ENCODE measurements around the gene COLGALT1. TPM values are rescaled to one million over a fixed set of nuclear protein-coding genes. Genes with fewer than 3 reads are reported as not detected.
A peak's percentile ranks its signal among the peaks of the same experiment; 100 is the strongest.

The COLGALT1 gene
- total RNA-seq, 4 donors from 2014 or later: 54.2 to 92.6 (median 61.5) TPM

GRCh38 chr19:17520865-17521264, 34.6 kb upstream of the COLGALT1 start:
- intact Hi-C loops (cut with DNase I): no loop called here
- DNase-seq (ENCODE audit: extremely low spot score): no peak
- WGBS: 93% methylated on average over 10 of the region's 25 CpGs
- peaks cover 0 to 23% (median 3%) of the 10 kb centered on the region in 4 donors for H3K27me3 ChIP-seq
- H3K36me3 ChIP-seq: peaks cover 19 to 56% (median 46%) of the 10 kb centered on the region in 4 donors
- no peak overlapping the region for H3K27ac ChIP-seq (replicated peaks in 1 of 4)
- no peak overlapping the region for H3K4me3 ChIP-seq
- H3K9me3 ChIP-seq: peaks cover 0 to 16% (median 7%) of the 10 kb centered on the region in 4 donors
- no peak for TF ChIP-seq POLR2A (IDR thresholded peaks at IDR 0.05; ENCODE audit: low read depth)
- TF ChIP-seq, protein P1, sequence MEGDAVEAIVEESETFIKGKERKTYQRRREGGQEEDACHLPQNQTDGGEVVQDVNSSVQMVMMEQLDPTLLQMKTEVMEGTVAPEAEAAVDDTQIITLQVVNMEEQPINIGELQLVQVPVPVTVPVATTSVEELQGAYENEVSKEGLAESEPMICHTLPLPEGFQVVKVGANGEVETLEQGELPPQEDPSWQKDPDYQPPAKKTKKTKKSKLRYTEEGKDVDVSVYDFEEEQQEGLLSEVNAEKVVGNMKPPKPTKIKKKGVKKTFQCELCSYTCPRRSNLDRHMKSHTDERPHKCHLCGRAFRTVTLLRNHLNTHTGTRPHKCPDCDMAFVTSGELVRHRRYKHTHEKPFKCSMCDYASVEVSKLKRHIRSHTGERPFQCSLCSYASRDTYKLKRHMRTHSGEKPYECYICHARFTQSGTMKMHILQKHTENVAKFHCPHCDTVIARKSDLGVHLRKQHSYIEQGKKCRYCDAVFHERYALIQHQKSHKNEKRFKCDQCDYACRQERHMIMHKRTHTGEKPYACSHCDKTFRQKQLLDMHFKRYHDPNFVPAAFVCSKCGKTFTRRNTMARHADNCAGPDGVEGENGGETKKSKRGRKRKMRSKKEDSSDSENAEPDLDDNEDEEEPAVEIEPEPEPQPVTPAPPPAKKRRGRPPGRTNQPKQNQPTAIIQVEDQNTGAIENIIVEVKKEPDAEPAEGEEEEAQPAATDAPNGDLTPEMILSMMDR (IDR thresholded peaks at IDR 0.05): no peak
- no peak for TF ChIP-seq POLR2AphosphoS5 (IDR thresholded peaks at IDR 0.05)
- no peak for TF ChIP-seq EP300 (IDR thresholded peaks at IDR 0.05)
- peaks cover 7 to 13% (median 9%) of the 10 kb centered on the region in 4 donors for H3K4me1 ChIP-seq

- H3K36me3 ChIP-seq: peaks cover 3 to 33% (median 25%) of the 10 kb centered on the region in 4 donors
- H3K27me3 ChIP-seq: peaks cover 0 to 45% (median 3%) of the 10 kb centered on the region in 4 donors
- DNase-seq (ENCODE audit: extremely low spot score): no peak
- H3K4me1 ChIP-seq: peaks cover 7 to 13% (median 9%) of the 10 kb centered on the region in 4 donors
- intact Hi-C loops (cut with DNase I): no loop called here
- H3K9me3 ChIP-seq: peaks cover 0 to 5% (median under 1%) of the 10 kb centered on the region in 4 donors
- TF ChIP-seq POLR2AphosphoS5 (IDR thresholded peaks at IDR 0.05) (no peak), EP300 (IDR thresholded peaks at IDR 0.05) (no peak), POLR2A (IDR thresholded peaks at IDR 0.05; ENCODE audit: low read depth) (no peak)
- TF ChIP-seq, protein P1 (IDR thresholded peaks at IDR 0.05): no peak
- H3K4me3 ChIP-seq: no peak overlapping the region
- 53% methylated on average over 24 of the region's 24 CpGs for WGBS
- peak overlapping the region in 3 of 4 donors; percentile 21 to 35 (median 25) for H3K27ac ChIP-seq (replicated peaks in 1 of 4)
Measured at GRCh38 chr19:17522988-17523872, 32.2 kb upstream of the COLGALT1 start.

GRCh38 chr19:17524651-17525050, 30.8 kb upstream of the COLGALT1 start:
- TF ChIP-seq, protein P1 (IDR thresholded peaks at IDR 0.05): no peak

GRCh38 chr19:17525141-17525540, 30.3 kb upstream of the COLGALT1 start:
- 85% methylated on average over 9 of the region's 9 CpGs for WGBS
- TF ChIP-seq POLR2AphosphoS5 (IDR thresholded peaks at IDR 0.05): no peak
- no peak for TF ChIP-seq EP300 (IDR thresholded peaks at IDR 0.05)
- no peak for TF ChIP-seq POLR2A (IDR thresholded peaks at IDR 0.05; ENCODE audit: low read depth)
- TF ChIP-seq, protein P1 (IDR thresholded peaks at IDR 0.05): no peak

More at GRCh38 chr19:17524651-17525050, 30.8 kb upstream of the COLGALT1 start:
- 90% methylated on average over 4 of the region's 4 CpGs for WGBS
- Histone ChIP-seq H3K27me3 (peaks cover 0 to 59% (median 7%) of the 10 kb centered on the region in 4 donors), H3K4me1 (peaks cover 7 to 13% (median 9%) of the 10 kb centered on the region in 4 donors), H3K27ac (replicated peaks in 1 of 4) (no peak overlapping the region), H3K9me3 (peaks cover 0 to 10% (median 5%) of the 10 kb centered on the region in 4 donors), H3K4me3 (no peak overlapping the region), H3K36me3 (peaks cover 0 to 19% (median 15%) of the 10 kb centered on the region in 4 donors)
- no peak for DNase-seq (ENCODE audit: extremely low spot score)
- intact Hi-C loops (cut with DNase I): no loop called here

More at GRCh38 chr19:17525141-17525540, 30.3 kb upstream of the COLGALT1 start:
- Histone ChIP-seq H3K27ac (replicated peaks in 1 of 4) (no peak overlapping the region), H3K4me1 (peaks cover 7 to 13% (median 9%) of the 10 kb centered on the region in 4 donors), H3K27me3 (peaks cover 0 to 64% (median 7%) of the 10 kb centered on the region in 4 donors), H3K4me3 (no peak overlapping the region), H3K36me3 (peaks cover 0 to 14% (median 11%) of the 10 kb centered on the region in 4 donors), H3K9me3 (peaks cover 0 to 10% (median 5%) of the 10 kb centered on the region in 4 donors)
- intact Hi-C loops (cut with DNase I): no loop called here
- no peak for DNase-seq (ENCODE audit: extremely low spot score)

Data from esophagus muscularis mucosa (tissue), 4 donors.